ENCODE measurements around the gene SHISA3.

The SHISA3 gene

DNA sequence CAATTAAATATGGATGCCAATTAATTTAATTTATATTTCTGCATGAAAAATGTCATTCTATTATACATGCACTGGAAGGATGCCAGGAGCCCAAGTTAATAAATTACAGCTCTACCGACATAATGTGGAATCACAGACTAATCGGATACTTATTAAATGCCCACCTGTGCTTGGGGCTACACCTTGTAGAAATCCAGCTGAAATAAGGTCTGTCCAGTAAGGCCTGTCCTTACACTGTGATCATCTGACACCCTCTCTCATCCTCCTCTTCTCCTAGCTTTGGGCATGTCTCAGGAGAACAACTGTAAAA is 6.0 kb upstream of the SHISA3 start:
- in situ Hi-C loops (cut with HindIII; ENCODE audit: low sequenced_read_pairs) = no loop called here

DNA sequence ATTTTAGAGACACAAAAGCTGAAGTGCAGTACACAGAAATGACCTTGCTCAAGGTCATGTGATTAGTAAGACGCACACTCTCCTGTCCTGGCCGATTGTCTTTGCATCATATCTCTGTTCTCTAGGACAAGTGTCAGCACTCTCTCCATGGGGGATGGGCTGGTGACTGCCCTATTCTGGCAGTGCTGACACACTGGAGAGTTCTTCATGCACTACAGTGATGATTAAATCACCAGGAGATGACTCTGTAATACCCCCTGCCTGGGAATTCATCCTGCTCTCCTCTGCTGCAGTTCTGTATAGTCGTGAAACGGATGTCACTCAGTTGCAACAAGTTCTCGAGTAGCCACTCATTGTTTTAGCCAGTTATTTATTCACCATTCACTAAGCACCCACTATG is 5.3 kb upstream of the SHISA3 start:
- in situ Hi-C loops (cut with HindIII; ENCODE audit: low sequenced_read_pairs) = no loop called here

DNA sequence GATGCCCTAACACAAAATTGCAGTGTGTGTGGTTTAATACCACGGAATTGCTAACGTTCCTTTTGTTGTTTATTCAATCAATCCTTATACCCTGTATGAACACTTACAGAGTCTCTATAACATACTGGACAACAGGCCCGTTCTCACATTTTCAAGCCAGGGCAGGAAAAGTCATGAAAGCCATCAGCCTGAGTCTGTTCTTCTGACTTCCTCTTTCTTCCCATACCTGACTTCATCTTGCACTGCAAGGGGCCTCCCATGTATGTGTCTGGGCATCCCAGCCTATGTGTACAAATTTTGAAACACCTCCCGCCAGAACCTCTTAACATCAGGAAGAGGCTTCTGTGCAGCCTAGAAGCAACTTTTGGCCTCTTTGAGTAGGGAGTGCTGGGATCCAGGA is 4.9 kb upstream of the SHISA3 start:
- in situ Hi-C loops (cut with HindIII; ENCODE audit: low sequenced_read_pairs) = no loop called here

DNA sequence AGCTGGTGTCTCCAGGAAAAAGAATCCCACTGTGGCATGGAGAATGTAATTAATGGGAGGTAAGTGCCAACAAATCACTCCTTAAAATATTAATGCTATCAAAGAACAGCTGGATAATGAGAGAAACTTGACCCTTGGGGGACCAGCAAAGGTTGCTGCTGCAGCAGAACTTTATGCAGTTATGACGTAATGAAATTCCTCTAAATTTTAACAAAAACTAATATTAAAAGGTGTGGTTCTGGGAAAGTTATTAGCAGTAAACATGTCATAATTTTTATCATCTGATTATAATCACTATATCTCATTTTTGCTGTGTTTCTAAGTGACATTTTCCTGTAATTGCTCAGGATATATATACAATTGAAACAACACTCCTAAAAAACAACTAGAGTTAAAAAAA is 1.7 kb upstream of the SHISA3 start:
- in situ Hi-C loops (cut with HindIII; ENCODE audit: low sequenced_read_pairs) = no loop called here

DNA sequence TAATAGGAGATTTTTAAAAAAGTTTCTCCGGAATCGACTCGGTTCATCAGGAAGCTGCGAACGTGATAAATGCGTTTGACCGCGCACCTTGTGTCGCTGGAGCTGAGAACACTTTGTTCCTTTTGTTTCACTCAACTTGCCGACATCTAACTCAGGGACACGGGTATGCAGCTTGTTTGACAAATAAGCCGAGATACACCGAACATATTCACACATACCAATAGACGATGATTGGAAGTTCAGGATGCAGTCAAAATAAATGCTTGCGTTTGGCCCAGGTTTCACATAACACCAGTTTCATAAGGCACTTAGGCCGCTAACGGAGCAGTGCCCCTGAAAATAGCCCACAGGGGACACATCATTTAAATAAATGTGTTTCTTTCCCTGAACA is 932 bp upstream of the SHISA3 start:
- in situ Hi-C loops (cut with HindIII; ENCODE audit: low sequenced_read_pairs) = no loop called here

DNA sequence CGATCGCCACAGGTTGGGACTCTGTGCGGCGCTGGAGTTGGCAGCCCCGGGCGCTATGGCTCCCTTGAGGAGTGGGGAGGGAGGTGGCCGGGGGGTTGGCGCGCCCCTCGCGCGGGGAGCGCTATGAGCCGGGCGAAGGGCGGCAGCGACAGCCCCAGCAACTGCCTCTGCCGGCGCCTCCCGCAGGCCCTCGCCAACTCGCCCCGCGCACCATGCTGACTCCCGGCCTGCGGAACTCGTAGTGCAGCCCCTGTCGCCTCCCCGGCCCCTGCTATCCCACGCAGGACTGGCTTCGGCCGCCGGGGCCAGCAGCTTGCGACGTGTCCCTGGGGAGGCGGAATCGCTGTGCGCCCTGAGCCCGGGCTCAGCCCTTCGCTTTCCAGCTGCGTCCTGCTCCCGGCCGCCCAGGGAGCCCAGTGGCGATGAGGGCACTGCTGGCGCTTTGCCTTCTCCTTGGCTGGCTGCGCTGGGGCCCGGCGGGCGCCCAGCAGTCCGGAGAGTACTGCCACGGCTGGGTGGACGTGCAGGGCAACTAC is 415 bp downstream of the SHISA3 start:
- in situ Hi-C loops (cut with HindIII; ENCODE audit: low sequenced_read_pairs) = no loop called here

- in situ Hi-C loops (cut with HindIII; ENCODE audit: low sequenced_read_pairs) = no loop called here
Observed at GRCh38 chr4:42398171-42398870, 1.0 kb downstream of the SHISA3 start.

DNA sequence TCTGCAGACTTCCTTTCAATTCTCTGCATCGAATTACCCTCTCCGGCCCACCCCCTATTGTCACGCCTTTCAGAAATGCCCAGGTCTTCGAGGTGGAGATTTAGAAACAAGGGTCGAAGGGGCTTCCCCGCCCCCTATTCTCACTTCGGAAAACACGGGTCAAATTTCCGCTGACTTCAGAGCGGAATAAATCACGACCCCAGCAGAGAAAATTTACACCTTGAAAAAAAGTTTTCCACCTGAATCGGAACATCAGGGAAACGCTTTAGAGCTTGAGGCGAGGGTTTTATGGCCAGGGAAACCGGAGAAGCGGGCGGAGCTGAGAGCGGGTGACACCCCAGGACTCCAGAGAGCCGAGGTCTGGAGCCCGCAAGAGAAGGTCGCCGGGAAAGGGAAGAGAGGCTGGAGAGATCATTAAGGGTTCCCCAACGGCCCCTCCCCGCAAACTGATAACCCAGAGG is 1.6 kb downstream of the SHISA3 start:
- in situ Hi-C loops (cut with HindIII; ENCODE audit: low sequenced_read_pairs) = no loop called here

DNA sequence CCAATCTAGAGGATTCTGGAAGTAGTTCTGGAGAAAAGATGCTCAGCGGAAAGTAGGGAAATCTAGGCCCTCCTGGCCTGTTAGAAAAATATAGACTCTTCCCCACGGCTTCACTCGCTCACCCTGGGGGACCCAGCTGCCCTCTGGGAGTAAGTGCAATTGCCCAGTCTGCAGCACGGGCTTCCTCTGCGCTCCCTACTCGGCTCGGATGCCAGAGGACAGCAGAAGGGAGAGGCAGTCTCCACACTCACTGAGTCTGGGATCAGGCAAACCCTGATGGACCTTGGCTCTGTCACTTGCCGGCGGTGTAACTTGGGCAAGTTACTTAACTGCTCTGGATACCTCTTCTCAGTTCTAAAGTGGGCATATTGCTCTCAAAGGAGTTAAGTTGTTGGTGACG is 2.1 kb downstream of the SHISA3 start:
- in situ Hi-C loops (cut with HindIII; ENCODE audit: low sequenced_read_pairs) = no loop called here

DNA sequence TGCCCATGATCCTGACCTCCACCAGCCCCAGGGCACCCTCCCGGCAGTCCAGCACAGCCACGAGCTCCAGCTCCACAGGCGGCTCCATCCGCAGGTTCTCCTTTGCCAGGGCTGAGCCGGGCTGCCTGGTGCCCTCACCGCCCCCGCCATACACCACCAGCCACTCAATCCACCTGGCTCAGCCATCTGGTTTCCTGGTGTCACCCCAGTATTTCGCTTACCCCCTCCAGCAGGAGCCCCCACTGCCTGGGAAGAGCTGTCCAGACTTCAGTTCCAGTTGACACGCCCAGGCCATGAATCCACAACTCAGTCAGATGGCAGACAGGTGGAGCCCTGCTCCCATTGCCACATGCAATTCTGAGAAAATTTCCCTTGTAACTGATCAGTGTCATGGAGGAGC is 3.9 kb downstream of the SHISA3 start:
- in situ Hi-C loops (cut with HindIII; ENCODE audit: low sequenced_read_pairs) = no loop called here

DNA sequence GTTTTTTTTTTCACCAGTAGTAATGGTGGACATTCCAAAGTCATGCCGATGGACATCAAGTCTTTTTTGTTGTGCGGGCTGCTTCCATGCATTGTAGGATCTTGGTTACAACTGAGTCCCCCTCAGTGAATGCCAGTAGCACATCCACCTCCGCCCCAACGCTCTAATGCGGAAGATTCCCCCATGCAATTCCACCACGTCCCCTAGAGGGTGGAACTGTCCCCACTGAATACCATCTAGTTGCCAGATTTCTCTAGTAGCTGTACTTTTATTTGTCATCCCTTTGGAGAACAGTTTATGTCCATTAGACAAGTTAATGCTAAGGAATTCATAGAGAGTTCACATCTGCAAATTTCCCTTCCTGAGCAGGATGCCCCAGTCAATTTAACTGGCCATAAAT is 6.7 kb downstream of the SHISA3 start:
- in situ Hi-C loops (cut with HindIII; ENCODE audit: low sequenced_read_pairs) = no loop called here

- in situ Hi-C loops (cut with HindIII; ENCODE audit: low sequenced_read_pairs) = no loop called here
Observed at GRCh38 chr4:42410446-42410845, 13.2 kb downstream of the SHISA3 start.

GRCh38 chr4:42411803-42412202 is 14.5 kb downstream of the SHISA3 start:
- in situ Hi-C loops (cut with HindIII; ENCODE audit: low sequenced_read_pairs) = no loop called here

DNA sequence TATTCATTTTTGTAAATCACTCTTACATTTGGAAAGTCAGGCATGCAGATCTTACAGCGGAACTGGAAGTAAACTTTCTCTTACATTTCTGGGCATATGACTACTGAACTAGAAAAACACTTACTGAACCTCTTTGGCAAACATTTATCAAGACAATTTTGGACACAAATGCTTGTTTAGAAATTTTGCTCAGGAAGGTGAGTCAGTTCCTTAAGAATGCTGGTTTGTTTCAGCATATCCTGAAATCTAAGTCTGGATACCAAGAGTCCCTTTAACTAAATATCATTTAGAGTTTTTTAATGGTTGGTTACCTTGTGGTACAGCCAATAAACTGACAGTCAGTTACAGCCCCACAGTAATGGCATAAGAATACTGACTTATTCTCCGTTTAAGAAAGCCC is 15.0 kb downstream of the SHISA3 start:
- in situ Hi-C loops (cut with HindIII; ENCODE audit: low sequenced_read_pairs) = no loop called here

DNA sequence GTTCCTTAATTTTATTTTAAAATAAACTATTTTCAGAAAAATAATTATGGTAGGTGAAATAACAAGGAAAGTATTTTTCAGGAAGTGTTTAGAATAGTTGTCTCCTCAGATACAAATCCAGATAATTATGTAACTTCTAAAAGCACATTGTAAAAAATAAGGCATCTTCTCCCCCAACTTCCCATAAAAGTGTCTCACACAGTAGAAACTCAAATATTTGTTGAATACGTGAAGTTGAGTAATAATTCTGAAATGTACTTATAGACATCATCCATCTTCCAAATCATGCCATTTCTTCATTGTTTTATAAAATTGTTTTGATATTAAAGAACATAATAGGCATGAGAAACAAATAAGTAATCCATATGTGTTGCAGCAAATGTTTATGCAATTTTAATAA is 18.0 kb downstream of the SHISA3 start:
- in situ Hi-C loops (cut with HindIII; ENCODE audit: low sequenced_read_pairs) = no loop called here

DNA sequence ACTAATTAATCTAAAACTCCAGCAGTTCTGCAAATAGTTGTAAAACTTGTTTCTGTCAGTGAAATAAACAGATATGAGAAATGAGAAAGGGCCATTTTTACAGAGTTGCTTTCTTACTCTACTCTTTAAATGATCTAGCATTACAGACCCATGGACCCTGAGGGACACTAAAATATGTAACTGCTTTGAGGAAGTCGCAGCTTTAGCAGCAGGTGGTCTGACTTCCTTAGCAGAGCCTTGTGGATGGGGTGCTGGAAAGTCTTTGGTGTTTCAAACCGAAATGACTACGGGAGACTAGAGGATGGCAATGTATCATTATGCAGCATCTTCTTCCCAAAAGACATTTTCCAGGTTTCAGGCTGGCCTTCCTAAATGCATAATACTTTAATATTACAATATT is 18.7 kb downstream of the SHISA3 start:
- in situ Hi-C loops (cut with HindIII; ENCODE audit: low sequenced_read_pairs) = no loop called here

GRCh38 chr4:42417550-42417949 is 20.3 kb downstream of the SHISA3 start:
- in situ Hi-C loops (cut with HindIII; ENCODE audit: low sequenced_read_pairs) = no loop called here

DNA sequence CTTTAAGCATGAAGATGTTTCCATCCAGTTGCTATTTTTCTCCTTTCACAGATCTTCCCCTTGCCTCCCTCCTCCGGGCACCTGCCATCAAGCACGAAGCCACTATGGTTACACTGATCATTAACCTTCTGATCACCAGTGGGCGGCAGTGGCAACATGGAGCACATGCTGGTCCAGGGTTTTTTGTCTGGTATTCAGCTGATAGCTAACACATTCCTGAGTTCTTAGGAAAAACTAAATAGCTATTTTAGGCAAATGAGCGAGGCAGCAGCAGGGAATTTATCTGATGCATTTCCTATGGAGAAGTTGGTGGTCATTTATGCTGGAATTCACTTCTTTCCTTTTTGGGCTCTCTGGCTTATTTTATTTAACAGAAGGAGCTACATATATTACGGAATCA is 22.9 kb downstream of the SHISA3 start:
- in situ Hi-C loops (cut with HindIII; ENCODE audit: low sequenced_read_pairs) = no loop called here

DNA sequence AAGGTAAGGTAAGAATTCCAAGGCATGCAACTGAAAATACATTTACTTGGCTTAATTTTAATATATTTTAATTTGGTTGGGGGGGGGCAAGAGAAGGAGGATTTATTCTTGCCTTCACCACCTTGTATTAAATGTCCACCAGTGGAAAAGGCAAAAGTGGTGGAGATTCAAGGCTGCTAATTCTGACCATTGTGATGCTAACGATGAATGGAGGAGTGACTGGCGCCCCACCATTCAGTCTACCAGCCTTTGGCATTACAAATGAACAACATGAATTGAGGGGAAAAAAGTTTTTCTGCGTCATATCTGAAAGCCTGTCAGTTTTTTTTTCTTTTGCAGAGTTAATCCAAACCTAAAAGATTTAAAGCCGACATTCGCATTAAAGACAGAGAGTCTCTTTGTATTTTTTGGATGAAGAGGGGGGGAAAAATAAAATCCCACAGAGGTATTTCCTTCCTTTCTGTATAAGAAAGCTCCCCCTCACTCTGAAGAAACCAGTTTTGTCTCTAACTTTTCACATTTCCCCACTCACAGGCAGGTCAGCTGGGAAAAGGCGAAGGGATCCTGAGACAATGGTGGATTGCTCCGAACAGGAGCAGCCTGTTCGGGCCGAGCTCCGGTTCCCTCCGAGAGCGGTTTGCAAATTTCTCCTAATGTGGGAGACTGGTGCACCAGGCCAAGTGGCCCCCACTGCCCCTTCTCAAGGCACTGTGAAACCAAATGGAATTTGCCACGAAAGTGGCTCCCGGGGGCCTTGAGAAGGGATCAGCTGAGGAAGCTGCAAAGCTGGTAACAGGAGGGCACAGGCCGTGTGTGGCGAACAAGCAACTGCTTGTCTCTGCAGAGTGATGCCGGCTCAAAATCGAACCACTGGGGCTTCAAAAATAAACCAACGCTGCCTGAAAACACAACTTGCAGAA is 28.1 kb downstream of the SHISA3 start:
- in situ Hi-C loops (cut with HindIII; ENCODE audit: low sequenced_read_pairs) = no loop called here

DNA sequence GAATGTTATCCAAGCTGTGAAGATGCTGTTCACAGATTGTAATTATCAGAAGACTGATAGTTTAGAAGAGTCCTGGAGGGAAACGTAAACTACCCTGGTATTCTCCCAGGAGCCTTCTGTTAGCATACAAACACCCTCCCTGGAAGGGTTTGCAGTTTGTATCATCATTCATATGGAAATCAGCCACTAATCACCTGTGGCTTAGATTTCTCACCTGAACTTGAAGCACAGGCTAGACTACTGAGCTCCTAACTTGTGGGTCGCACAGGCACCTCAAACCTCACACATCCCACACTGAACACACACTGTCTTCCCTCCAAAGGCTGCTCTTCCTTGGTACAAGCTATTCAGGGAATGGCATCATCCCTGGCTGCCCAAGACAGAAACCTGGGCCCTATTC is 30.7 kb downstream of the SHISA3 start:
- in situ Hi-C loops (cut with HindIII; ENCODE audit: low sequenced_read_pairs) = no loop called here

GRCh38 chr4:42436928-42437565 is 39.8 kb downstream of the SHISA3 start:
- in situ Hi-C loops (cut with HindIII; ENCODE audit: low sequenced_read_pairs) = no loop called here

DNA sequence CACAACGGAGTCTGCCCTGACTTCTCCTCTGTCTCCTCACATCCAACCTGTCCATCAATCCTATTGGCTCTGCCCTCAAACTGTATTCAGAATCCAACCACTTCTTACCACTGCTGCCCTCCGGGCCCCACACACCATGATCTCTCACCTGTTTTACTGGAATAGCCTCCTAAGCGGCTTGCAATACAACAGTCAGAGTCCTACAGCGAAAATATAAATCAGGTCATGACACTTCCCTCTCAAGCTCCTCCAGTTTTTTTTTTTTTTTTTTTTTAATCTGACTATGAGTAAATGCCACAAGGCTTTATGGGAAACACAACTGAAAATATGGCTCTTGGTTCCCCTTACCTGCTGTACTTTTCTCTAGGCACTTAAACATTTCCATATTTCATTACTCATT is 42.8 kb downstream of the SHISA3 start:
- in situ Hi-C loops (cut with HindIII; ENCODE audit: low sequenced_read_pairs) = no loop called here

Data from DLD1 (cell line).